K562 (cell line): ENCODE results near the gene ITPR1. TPM values are rescaled to one million over a fixed set of nuclear protein-coding genes. Genes with fewer than 3 reads are reported as not detected.

ENCODE experiments used
- ATF3 ChIP-seq, 2 experiments: fragments of 450-650 bp in 1 of 2; sonication (generic) in 1 of 2; formaldehyde crosslinking in 1 of 2; IDR thresholded peaks in 1 of 2; conservative IDR thresholded peaks in 1 of 2; 2 replicates each; pipeline versions ENCODE4 v1.6.1 to v1.8.1; 2016 to 2023; ENCODE audit warnings: mild to moderate bottlenecking in 2 of 2, moderate library complexity in 2 of 2, inconsistent platforms in 1 of 2, missing genetic modification reagents in 1 of 2
- CBFB ChIP-seq: sonication (generic); formaldehyde crosslinking; IDR thresholded peaks from 2 replicates; pipeline ENCODE4 v1.4.0; 2020; ENCODE audit warnings: mild to moderate bottlenecking, missing genetic modification reagents
- CSDE1 ChIP-seq, 2 experiments: fragments of 450-650 bp; IDR thresholded peaks; 2 replicates each; pipeline ENCODE4 v1.6.1; 2016; ENCODE audit warnings: mild to moderate bottlenecking in 1 of 2
- DDX20 ChIP-seq: fragments of 450-650 bp; IDR thresholded peaks from 2 replicates; pipeline ENCODE4 v1.6.1; 2016; ENCODE audit warnings: missing genetic modification characterization, low read depth, mild to moderate bottlenecking, missing compliant biosample characterization, moderate library complexity
- E2F8 ChIP-seq: fragments of 450-650 bp; IDR thresholded peaks from 2 replicates; pipeline ENCODE4 v1.7.1; 2018; ENCODE audit warnings: mild to moderate bottlenecking, low read depth; ENCODE audit not compliant: partially characterized antibody
- KAT2B ChIP-seq: IDR thresholded peaks from one replicate; pipeline ENCODE4 v1.6.1; 2012; ENCODE audit warnings: low read depth, mild to moderate bottlenecking, control low read depth, inconsistent platforms, low read length, moderate library complexity
- KLF13 ChIP-seq: fragments of 450-650 bp; IDR thresholded peaks from 2 replicates; pipeline ENCODE4 v1.6.1; 2016; ENCODE audit warnings: missing genetic modification characterization, low read depth, mild to moderate bottlenecking, missing compliant biosample characterization, moderate library complexity, borderline replicate concordance
- RBBP5 ChIP-seq: fragments of 200-600 bp; sonication (generic); IDR thresholded peaks from 2 replicates; pipeline ENCODE4 v1.6.1; 2012; ENCODE audit warnings: borderline replicate concordance, mild to moderate bottlenecking, low read length, control low read depth, inconsistent platforms; ENCODE audit not compliant: insufficient read depth, poor library complexity, severe bottlenecking
- RBM39 ChIP-seq: fragments of 200-400 bp; formaldehyde crosslinking; optimal IDR thresholded peaks from 2 replicates; pipeline ENCODE3; 2018; ENCODE audit warnings: low read depth, low read length
- RCOR1 ChIP-seq, 2 experiments: IDR thresholded peaks; 2 replicates each; pipeline ENCODE4 v1.6.1; 2012; ENCODE audit warnings: low read depth in 2 of 2, low read length in 2 of 2, borderline replicate concordance in 1 of 2, improper control_type of control experiment in 1 of 2
- SMAD4 ChIP-seq: fragments of 250-450 bp; sonication (Bioruptor Pico); conservative IDR thresholded peaks from 2 replicates; pipeline ENCODE4 v1.8.0; 2021; ENCODE audit warnings: inconsistent platforms, mild to moderate bottlenecking, moderate library complexity
- TCF7L2 ChIP-seq: fragments of 150-350 bp; IDR thresholded peaks from 2 replicates; pipeline ENCODE4 v1.6.1; 2016; ENCODE audit warnings: low read depth, mild to moderate bottlenecking, low read length, moderate library complexity
- UBTF ChIP-seq, 2 experiments: IDR thresholded peaks; 2 replicates each; pipeline ENCODE4 v1.6.1; 2012; ENCODE audit warnings: improper control_type of control experiment in 2 of 2, low read depth in 2 of 2, low read length in 2 of 2, borderline replicate concordance in 1 of 2
- XRCC3 ChIP-seq: fragments of 450-650 bp; IDR thresholded peaks from 2 replicates; pipeline ENCODE4 v1.6.1; 2017; ENCODE audit warnings: mild to moderate bottlenecking, moderate library complexity
- ZBTB7A ChIP-seq: IDR thresholded peaks from 2 replicates; pipeline ENCODE4 v1.6.1; 2011; ENCODE audit warnings: low read depth, mild to moderate bottlenecking, low read length, moderate library complexity, borderline replicate concordance; ENCODE audit not compliant: control insufficient read depth
- ZNF174 ChIP-seq: fragments of 250-450 bp; sonication (Bioruptor Pico); IDR thresholded peaks from 2 replicates; pipeline ENCODE4 v1.4.0; 2020; ENCODE audit warnings: mild to moderate bottlenecking
- ZNF175 ChIP-seq: fragments of 200-800 bp; sonication (Bioruptor generic); IDR thresholded peaks from 2 replicates; pipeline ENCODE4 v1.6.1; 2016; ENCODE audit warnings: low read depth, mild to moderate bottlenecking, missing genetic modification characterization, missing compliant biosample characterization
- ZNF239 ChIP-seq: fragments of 250-450 bp; sonication (Bioruptor Pico); IDR thresholded peaks from 2 replicates; pipeline ENCODE4 v1.4.0; 2020; ENCODE audit warnings: mild to moderate bottlenecking
- polyA plus RNA-seq, 8 experiments: library from polyadenylated mRNA; depleted of rRNA in 4 of 8; stranded (reverse) in 5 of 8; unstranded in 3 of 8; fragments of >200 nt; fragmentation: Nextera tagmentation in 2 of 8; fragmentation: Illumina TruSeq in 1 of 8; extraction: Ambion mirVana in 2 of 8; extraction: Trizol in 1 of 8; gene quantifications; 2 replicates each; pipeline versions ENCODE4 v1.2.1 to v1.2.3, GENCODE V29; 2011 to 2014; ENCODE audit warnings: inconsistent platforms in 1 of 8, missing spikeins in 1 of 8
- total RNA-seq, 7 experiments: library from RNA; depleted of rRNA in 6 of 7; stranded (reverse); fragments of >200 nt in 6 of 7; fragmentation: Illumina TruSeq in 2 of 7; extraction: Trizol in 2 of 7; gene quantifications; 2 replicates each; pipeline versions ENCODE4 v1.2.1 to v1.2.3, GENCODE V29; 2011 to 2021; ENCODE audit warnings: low replicate concordance in 1 of 7

Gene ITPR1
- total and polyA plus RNA-seq, 9 of the 15 experiments (the other 6 are each of a cell fraction or from before 2014, with no cell fraction given), result 22.4 to 40.0 (median 27.4) TPM

- TF ChIP-seq E2F8 (no peak), ZNF174 (CRISPR knock-in tag) (no peak), KAT2B (no peak), KLF13 (tag) (no peak), XRCC3 (no peak), CBFB (CRISPR knock-in tag) (no peak), UBTF (IDR thresholded peaks at IDR 0.05; ENCODE audit: borderline replicate concordance in 1 of 2, low read depth in 2 of 2, low read length in 2 of 2) (no peak), RCOR1 (IDR thresholded peaks at IDR 0.05; ENCODE audit: borderline replicate concordance in 1 of 2, low read depth in 2 of 2, low read length in 2 of 2) (peak in 1 of 2 experiments; percentile 24; a peak in 1 of 4 replicates), RBM39 (no peak), ZNF239 (CRISPR knock-in tag) (peak; percentile 31; the same call in 1 of the 2 replicates), DDX20 (tag) (0 out of 2 replicates have a peak, but pooled peaks have one; percentile 46), TCF7L2 (no peak), RBBP5 (peak; percentile 10), SMAD4 (peak; percentile 52; the same call in 1 of the 2 replicates), CSDE1 (IDR thresholded peaks at IDR 0.05) (no peak), ZNF175 (CRISPR knock-in tag) (peak; percentile 15; the same call in 1 of the 2 replicates), ATF3 (IDR thresholded peaks at IDR 0.05) (peak; percentile 17; the same call in 1 of the 2 replicates), ATF3 (CRISPR knock-in tag; conservative IDR thresholded peaks at IDR 0.05) (no peak; the same call in 1 of the 2 replicates), ZBTB7A (no peak)
These were observed 247.4 kb downstream of the ITPR1 start (continued) for GRCh38 chr3:4740397-4741105.
